Central memory CD4-positive, alpha-beta T cell (primary cell): Measurements from ENCODE around the gene CCDC169.

Experiments
- DNase-seq: peaks from one replicate; pipeline ENCODE4 v3.0.0; 2022

The CCDC169 gene

GRCh38 chr13:36242761-36243160 lies 54.9 kb downstream of the CCDC169 start:
- DNase-seq, result no peak

DNA sequence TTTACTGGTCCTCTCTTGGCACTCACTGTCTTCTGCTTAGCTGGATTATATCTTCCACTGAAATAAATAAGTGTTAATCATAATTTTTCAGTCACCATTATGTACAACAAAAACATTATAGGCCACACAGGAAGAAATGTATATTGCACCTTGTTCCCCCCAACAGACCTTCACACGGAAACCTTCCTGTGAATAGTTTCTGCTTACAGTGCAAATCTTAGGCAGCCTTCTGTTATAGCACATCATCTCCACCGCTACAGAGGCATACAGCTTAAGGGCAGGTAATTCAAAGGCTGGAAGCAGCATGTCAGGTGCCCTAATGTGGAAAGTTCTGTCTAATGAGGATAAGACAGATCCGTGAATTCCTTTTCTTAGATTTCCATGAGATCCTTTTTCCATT lies 66.4 kb downstream of the CCDC169 start:
- DNase-seq, result no peak

- no peak for DNase-seq
These were observed 72.9 kb downstream of the CCDC169 start for GRCh38 chr13:36224730-36225129.

GRCh38 chr13:36219883-36220282 lies 77.7 kb downstream of the CCDC169 start:
- no peak for DNase-seq

- DNase-seq, result no peak
These were observed 80.2 kb downstream of the CCDC169 start for GRCh38 chr13:36217456-36217855.

- DNase-seq, result no peak
These were observed 83.3 kb downstream of the CCDC169 start, which contains the start of gene SOHLH2 for GRCh38 chr13:36214163-36214921. TSS of gene SOHLH2 (minus strand) at chr13:36214556. CDS start at chr13:36214526, 30 bp downstream.

DNA sequence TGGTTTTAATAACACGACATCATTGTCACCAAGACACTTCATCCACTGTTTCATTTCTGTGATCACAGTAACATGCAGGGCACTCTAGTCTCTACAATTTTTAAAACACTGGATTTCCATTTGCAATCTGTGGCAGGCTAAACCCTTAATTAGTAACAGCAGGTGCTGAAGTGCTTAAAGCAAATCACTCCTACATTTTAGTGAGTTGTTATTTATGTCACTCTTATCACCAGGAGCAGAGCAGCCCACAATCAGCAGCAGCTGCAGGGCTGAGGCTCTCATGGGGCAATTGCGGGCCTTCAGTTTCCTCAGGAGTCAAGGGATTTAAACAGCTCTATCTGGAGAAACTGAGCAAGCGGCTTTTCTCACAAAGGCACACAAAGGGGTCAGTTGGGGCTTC lies 84.8 kb downstream of the CCDC169 start:
- DNase-seq, result no peak

DNA sequence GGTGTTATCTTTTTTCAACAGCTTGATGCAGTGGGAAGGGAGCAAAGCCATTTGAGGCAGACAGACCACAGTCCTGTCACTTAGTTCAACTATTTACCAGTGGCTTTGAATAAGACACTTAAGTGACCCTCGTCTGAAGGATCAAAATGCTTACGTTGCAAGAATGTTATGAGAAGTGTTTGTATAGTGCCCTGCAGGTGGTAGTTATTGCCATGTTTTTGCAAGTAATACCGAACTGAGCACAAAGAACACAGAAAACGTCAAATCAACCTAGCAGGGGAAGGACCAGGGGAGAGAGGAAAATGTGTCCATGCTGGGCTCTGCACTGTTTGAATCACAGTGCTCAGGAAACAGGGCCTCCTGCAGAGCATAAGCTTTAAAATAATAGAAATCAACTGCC lies 86.0 kb downstream of the CCDC169 start:
- DNase-seq, result no peak

DNA sequence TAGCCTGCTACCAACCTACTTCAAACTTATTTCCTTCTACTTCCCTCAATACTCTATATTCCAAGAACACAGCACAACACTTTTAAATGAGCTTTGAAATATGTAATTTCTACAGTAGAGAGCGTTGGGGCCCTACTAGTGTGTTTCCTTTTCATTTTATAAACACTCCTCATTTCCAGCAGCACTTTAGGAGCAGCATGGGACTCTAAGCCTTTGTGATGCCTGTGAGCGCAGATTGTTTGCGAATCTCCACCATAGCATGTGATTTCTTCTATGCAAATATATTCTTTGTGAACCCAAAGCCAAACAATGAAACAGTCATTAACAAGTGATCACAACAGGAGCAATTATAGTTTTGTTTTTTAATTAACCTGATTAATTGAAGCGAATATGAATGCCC lies 86.9 kb downstream of the CCDC169 start:
- DNase-seq, result no peak

DNA sequence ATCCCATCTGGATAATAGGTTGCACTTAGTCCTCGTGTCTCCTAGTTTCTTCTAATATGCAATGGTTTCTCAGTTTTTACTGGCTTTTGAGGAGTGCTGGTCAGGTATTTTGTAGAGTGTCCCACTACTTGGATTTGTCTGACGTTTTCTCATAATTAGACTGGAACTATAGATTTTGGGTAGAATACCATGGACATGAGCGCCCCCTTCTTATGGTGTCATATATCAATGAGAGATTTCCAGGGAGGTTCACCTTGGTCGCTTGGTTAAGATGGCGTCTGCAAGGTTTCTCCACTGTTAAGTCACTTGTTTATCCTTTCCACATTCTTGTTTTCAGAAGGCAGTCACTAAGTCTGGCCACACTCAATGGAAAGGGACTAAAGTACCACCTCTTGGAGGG lies 89.9 kb downstream of the CCDC169 start:
- no peak for DNase-seq

DNA sequence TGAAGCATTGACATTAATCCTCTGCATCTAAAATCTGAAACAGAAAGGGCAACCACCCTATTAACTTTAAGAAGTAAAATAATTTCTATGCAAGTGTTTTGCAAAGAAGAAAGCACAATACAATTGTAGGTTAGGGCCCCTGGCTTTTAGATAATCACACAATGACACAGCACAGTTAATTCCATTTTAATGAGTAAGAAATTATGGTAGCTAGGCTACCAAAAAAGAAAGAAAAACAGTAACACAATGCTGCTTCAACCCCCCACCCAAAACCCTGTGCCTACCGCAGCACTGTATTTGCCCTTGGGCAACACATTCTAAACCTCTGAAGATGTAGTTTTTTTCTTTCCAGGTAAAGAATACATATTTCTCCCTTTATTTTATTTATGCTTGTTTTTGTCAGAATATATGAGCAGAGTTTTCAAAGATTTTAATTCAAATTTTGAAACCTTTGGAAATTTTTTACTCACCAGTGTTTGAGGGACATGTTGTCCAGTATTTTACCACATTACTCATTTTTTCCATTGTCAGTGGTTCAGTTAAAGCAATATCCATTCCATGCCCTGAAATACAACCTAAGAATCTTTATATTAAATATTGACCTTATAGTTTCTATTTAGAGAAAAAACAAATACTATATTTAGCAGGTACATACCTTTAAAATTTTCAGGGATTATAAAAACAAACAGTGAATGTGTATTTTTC lies 104.3 kb downstream of the CCDC169 start:
- DNase-seq, result no peak

DNA sequence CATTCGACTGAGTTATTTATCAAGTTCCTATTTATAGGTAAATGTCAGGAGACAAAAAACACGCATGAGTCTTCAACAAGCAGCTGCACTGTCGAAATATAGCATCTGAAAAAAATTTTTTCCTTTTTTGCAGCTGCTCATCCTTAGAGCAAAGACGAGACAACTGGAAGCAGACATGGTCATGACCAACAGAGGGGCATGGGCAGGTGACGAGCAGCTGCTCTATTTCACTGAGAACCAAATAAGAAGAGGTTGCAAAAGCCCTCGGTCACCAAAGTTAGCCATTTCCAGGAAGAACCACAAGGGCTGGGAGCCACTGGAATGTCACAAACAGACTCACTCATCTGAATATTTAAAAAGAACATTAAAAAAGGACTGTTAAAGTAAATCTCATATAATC lies 105.4 kb downstream of the CCDC169 start:
- no peak for DNase-seq

- DNase-seq, result no peak
These were observed 106.8 kb downstream of the CCDC169 start for GRCh38 chr13:36190771-36191170.

- DNase-seq, result no peak
These were observed 109.2 kb downstream of the CCDC169 start for GRCh38 chr13:36188441-36188840.

DNA sequence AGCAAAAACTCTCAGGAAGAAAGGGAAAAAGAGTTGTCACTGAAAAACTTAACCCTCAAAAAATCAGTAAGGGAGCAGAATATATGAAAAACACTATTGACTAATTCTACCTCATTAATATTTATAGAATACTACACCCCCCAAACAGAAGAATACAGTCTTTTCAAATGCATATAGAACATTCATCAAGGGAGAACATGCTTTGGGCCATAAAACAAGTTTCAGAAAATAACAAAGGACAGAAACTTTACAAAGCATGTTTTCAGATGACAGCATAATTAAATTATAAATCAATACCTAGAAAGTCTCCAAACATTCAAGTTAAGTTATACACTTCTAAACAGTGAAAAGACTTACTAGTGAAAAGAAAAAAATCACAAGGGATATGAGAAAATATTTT lies 113.7 kb downstream of the CCDC169 start:
- no peak for DNase-seq
